KBM-7 (cell line): ENCODE results near the gene NR1D1.

ENCODE experiments used
- DNase-seq: peaks from one replicate; pipeline ENCODE4 v3.0.0-alpha.2; 2015
- in situ Hi-C: fragments of 300-500 bp; cut with MboI; formaldehyde crosslinking; loops from 2 replicates; pipeline ENCODE4 v1.14.3; 2020; ENCODE audit warnings: low sequenced_read_pairs, low pct_unique_long_range_greater_than_20kb, mixed read lengths

Gene NR1D1

DNA sequence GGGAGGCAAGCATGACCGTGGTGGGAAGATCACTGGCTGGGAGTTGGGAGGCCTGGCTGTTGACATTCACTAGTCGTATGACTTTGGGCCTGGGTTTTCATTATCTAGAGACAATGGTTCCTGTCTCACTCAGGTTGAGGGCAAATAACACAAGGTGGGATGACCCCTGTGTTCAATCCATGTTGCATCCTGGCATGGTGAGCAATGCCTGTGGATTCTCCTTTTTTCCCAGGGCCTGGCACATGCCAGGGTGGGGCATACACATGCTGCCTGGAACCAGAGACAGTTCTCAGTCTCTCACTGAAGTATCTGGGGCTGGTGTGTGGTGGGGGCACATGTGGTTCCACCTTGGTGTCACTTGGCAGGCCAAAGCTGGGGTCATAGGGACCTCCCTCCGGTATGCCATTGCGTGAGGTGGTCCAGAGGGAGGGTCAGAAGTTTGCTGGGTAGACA is 32.2 kb downstream of the NR1D1 start:
- in situ Hi-C loops = no loop called here
- no peak for DNase-seq

DNA sequence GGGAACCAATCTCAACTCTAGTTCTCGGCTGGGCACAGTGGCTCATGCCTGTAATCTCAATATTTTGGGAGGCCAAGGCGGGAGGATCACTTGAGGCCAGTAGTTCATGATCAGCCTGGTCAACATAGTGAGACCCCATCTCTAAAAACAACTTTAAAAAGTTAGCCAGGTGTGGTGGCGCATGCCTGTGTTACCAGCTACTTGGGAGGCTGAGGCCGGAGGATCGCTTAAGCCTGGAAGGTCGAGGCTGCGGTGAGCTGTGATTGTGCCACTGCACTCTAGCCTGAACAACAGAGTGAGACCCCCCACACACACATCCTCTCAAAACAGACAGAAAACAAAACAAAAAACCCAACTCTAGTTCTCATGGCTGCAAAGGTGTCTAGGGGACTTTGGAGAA is 32.7 kb downstream of the NR1D1 start:
- no peak for DNase-seq
- in situ Hi-C loops = no loop called here

GRCh38 chr17:40065769-40066510 is 34.4 kb downstream of the NR1D1 start:
- in situ Hi-C loops = no loop called here
- no peak for DNase-seq

DNA sequence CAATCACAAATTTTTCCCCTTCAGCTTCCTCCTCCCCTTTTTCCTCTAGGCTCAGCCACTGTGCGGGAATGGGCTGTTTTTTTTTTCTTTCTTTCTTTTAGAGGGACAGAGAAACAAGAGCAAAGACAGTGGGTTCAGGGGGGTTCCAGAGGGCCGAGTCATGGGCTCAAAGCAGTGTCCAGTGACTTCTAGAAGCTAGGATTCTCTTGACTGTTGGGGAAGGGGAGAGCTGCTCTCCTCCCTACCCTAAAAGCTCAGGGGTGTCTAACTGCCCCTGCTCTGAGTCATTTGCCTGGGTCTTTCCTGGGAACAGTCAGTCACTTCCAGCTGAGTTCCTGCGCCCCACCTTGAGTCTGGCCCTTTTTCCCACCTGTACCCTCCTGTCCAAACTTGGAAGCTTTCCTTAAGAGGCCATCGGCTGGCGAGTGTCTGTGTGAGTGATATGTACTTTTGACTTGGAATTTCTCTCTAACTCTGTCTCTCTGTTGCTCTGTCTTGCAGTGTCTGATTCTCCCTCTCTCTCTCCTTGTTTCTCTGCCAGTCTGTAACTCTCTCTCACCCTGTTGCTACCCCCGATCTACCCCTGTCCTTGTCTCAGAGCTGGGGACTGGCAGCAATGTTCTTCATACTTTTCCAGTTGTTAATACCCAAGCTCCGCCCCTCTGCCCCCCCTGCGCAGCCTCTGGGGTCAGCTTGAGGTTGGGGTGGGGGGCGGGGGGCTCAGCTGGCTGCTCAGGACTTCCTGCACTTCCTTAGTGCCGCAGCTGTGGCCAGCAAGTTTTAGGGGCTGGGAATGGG is 35.2 kb downstream of the NR1D1 start:
- no peak for DNase-seq
- in situ Hi-C loops = no loop called here

DNA sequence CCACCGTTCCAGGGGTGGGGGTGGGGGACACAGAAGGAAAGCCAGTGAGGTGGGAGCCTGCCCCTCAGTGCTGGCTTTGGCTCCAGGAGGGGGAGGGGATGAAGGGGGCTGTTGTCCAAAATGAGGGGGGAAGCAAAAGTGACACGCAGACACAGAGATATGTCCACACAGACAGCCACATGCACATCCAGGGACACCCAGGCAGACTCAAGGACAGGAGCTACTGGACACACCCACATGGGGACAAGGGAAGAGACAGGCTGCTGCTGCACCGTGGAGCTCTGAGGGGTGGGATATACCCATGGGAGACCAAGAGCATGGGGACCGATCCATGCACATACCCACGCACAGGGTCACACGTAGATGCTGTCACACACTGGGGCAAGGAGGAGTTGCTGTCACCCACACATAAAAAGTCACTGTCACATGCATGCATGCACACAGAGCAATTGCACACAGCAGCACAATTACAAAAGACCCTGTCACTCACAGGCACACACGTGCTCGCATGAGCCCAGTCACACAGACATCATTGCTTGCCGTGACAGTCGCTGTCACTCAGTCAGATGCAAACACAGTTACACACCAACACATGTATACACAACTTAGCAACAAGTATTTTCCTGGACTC is 36.4 kb downstream of the NR1D1 start:
- DNase-seq = no peak
- in situ Hi-C loops = no loop called here

- peak; percentile 56 for DNase-seq
- in situ Hi-C loops = no loop called here
Observed at GRCh38 chr17:40063187-40063771, 37.1 kb downstream of the NR1D1 start.

- no peak for DNase-seq
- in situ Hi-C loops = no loop called here
Observed at GRCh38 chr17:40062329-40063186, 37.8 kb downstream of the NR1D1 start, which contains the start of gene THRA. Gene THRA (plus strand): TSS chr17:40062965. CDS start chr17:40074489, 11,524 bp downstream.

GRCh38 chr17:40061609-40062038 is 38.8 kb downstream of the NR1D1 start:
- in situ Hi-C loops = no loop called here
- DNase-seq = no peak

DNA sequence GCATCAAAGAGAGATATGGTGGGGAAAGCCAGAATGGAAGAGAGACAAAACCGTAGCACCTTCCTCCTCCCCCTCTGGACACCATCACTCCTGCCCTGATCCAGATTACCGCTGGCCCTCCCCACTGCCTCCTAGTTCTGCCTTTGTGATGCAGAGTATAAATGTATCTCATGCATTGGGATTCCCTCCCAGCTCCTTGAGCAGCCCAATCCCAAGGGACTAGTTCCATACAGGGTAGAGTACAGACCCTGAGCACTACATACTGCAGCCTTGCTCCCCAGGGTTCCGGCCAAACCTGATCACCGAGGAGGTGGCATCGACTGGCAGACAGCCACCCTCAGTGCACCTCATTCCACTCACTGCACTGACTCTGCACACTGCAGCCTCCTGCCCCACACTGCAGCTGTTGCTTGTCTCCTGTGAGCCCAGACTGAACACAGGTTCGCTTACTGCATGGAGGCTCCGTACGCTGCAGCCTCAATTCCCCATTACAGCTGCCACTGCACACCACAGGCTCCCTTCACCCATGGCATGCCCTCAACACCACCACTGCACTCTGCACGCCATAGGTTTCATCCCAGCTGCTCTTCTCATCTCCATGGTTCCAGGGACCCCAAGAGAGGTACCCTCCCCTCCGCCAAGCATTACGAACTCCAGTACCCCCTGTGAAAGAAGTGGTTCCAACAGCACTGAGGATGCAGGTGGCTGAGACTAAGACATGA is 39.3 kb downstream of the NR1D1 start:
- in situ Hi-C loops = no loop called here
- no peak for DNase-seq

- in situ Hi-C loops = no loop called here
- DNase-seq = no peak
Observed at GRCh38 chr17:40059729-40060475, 40.5 kb downstream of the NR1D1 start.

DNA sequence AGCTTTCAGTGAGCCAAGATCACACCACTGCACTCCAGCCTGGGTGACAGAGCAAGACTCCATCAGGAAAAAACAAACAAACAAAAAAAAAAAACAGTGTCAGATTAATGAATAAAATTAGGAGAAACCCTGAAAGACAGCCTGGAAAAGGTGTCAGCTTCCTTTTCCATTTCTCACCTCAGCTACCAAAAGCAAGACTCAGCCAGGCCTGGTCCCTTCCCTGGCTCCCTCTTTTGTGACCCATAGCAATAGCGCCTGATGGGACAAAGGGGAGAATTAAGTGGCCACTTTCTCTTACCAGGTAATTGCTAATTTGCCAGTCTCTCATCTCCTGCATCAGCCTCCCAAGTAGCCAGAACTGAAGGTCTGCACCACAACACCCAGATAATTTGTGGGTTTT is 41.5 kb downstream of the NR1D1 start:
- DNase-seq = no peak
- in situ Hi-C loops = no loop called here

- in situ Hi-C loops = no loop called here
- DNase-seq = no peak
Observed at GRCh38 chr17:40058186-40058784, 42.1 kb downstream of the NR1D1 start.

- no peak for DNase-seq
- in situ Hi-C loops = no loop called here
Observed at GRCh38 chr17:40056379-40057015, 43.9 kb downstream of the NR1D1 start.
